ENCODE data around the gene TYK2.

The TYK2 gene

DNA sequence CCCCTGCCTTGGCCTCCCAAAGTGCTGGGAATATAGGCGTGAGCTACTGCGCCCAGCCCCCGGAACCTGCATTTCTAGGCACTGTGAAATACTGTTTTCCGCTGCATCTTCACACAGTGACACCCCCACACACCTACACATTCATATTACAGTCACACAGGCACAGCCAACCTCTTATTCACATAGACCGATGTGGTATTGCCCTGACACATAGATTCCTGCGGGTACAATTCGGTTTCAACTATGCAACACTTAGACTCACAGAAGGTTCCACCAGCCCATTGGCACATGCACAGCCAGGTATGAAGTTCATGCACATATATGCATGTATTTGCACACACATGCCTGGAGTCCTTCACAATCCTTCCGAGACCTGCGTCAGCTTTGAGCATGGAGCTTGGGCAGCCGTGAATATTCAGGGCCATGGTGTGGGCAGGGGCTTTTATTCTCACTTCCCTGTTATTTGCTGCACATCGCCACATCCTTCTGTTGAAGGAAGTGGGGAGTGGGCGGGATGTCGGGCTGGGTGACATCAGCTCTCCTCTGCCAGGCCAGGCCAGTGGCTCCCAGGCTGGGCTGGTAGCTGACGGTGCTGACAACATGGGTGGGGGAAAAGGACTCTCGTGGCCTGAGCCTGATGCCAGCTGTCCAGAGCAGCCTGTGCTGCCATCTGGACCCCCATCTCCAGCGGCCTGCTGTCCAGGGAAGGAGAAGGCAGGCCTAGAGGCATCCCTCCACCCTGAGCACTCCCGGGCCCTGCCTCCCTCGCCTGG, 28.3 kb upstream of the TYK2 start:
- Histone ChIP-seq H3K27ac (no peak overlapping the region), H3K4me3 (IDR thresholded peaks at IDR 0.05; ENCODE audit: insufficient read depth, low read depth, low read length) (no peak overlapping the region), H3K27me3 (ENCODE audit: insufficient read depth, low read depth) (no peaks in the 10 kb centered on the region), H3K36me3 (ENCODE audit: insufficient read depth) (no peaks in the 10 kb centered on the region), H3K4me2 (no peak overlapping the region), H3K4me1 (ENCODE audit: low read depth, poor library complexity, severe bottlenecking) (peaks cover 58% of the 10 kb centered on the region), H4K20me1 (ENCODE audit: insufficient read depth) (no peaks in the 10 kb centered on the region), H3K79me2 (ENCODE audit: insufficient read depth, low read depth) (peaks cover 11% of the 10 kb centered on the region; the same call in 1 of the 2 replicates), H3K9ac (no peak overlapping the region), H2AFZ (ENCODE audit: low read depth) (no peak overlapping the region)
- no peak for TF ChIP-seq CTCF (conservative IDR thresholded peaks at IDR 0.05; ENCODE audit: low read depth, low read length)

DNA sequence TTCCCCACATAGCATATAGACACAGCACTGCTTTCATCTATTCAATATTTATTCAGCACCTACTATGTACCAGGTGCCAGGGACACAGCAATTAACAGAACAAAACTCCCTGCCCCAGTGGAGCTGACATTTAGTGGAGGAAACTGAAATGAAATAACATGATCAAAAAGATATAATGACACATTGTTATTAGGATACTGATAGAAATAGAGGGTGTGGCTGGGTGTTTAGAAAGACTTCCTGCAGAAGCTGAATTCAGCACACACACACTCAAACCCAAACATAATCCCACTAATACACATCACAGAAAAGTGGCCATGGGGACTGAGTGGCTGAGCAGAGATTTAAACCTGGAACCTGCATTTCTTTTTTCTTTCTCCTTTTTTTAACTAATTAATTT, 26.7 kb upstream of the TYK2 start:
- Histone ChIP-seq H3K9ac (no peak overlapping the region), H3K4me3 (IDR thresholded peaks at IDR 0.05; ENCODE audit: insufficient read depth, low read depth, low read length) (no peak overlapping the region), H3K27me3 (ENCODE audit: insufficient read depth, low read depth) (no peaks in the 10 kb centered on the region), H3K4me2 (no peak overlapping the region), H3K27ac (no peak overlapping the region), H4K20me1 (ENCODE audit: insufficient read depth) (no peaks in the 10 kb centered on the region), H3K36me3 (ENCODE audit: insufficient read depth) (no peaks in the 10 kb centered on the region), H3K79me2 (ENCODE audit: insufficient read depth, low read depth) (peaks cover 23% of the 10 kb centered on the region), H3K4me1 (ENCODE audit: low read depth, poor library complexity, severe bottlenecking) (peaks cover 47% of the 10 kb centered on the region), H2AFZ (ENCODE audit: low read depth) (no peak overlapping the region)
- TF ChIP-seq CTCF (conservative IDR thresholded peaks at IDR 0.05; ENCODE audit: low read depth, low read length), result no peak

GRCh38 chr19:10406191-10406590, 25.8 kb upstream of the TYK2 start:
- H3K4me1 ChIP-seq (ENCODE audit: low read depth, poor library complexity, severe bottlenecking), result peaks cover 48% of the 10 kb centered on the region
- no peaks in the 10 kb centered on the region for H3K27me3 ChIP-seq (ENCODE audit: insufficient read depth, low read depth)
- no peak overlapping the region for H3K9ac ChIP-seq
- no peak overlapping the region for H3K27ac ChIP-seq
- no peak for TF ChIP-seq CTCF (conservative IDR thresholded peaks at IDR 0.05; ENCODE audit: low read depth, low read length)
- H4K20me1 ChIP-seq (ENCODE audit: insufficient read depth), result no peaks in the 10 kb centered on the region
- H3K36me3 ChIP-seq (ENCODE audit: insufficient read depth), result no peaks in the 10 kb centered on the region
- H3K4me2 ChIP-seq, result no peak overlapping the region
- no peak overlapping the region for H2AFZ ChIP-seq (ENCODE audit: low read depth)
- H3K4me3 ChIP-seq (IDR thresholded peaks at IDR 0.05; ENCODE audit: insufficient read depth, low read depth, low read length), result no peak overlapping the region
- H3K79me2 ChIP-seq (ENCODE audit: insufficient read depth, low read depth), result peaks cover 26% of the 10 kb centered on the region

DNA sequence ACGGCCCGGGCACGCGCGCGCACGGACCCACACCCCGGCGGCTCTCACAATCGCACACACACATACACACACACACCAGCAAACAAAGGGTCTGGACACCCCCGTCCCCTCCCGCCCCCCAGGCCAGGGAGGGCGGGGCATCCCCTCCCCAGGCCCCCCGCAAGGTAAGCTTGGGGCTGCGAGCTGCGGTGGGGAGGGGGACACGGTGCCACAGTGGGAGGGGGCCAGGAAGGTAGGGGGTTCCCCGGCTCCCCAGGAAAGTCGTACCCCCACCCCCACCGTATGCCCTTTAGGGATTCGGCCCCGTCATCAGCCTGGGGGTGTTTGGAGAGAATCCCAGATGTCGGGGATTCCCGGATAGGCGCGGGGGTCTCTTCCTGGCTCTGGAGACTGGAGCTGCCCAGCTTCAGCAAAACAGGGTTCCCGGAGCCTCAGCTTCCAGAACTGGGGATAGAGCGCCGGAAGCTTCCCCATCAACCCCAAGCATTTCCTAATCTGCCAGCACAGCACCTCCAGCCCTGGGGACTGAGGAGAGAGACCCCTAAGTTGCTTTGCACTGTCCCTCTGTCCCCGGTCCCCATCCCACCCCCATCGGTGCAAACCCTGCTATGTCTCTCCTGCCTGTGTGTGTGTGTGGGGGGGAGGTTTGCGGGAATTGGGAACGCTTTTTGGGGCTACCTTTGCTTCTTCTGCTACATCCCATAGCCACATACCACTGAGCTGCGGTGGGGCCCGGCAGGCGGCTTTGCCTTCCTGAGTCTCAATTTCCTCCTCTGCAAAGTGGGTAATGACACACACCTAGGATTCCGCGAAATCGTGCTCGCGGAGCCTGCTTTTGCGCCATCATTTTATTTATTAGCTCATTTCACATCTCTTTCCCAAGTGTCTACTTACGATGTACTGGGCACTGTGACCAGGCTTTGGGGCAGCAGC, 24.8 kb upstream of the TYK2 start:
- peak overlapping the region; percentile 69; the same call in 1 of the 2 replicates for H3K9ac ChIP-seq
- H3K27ac ChIP-seq, result no peak overlapping the region
- H3K4me3 ChIP-seq (IDR thresholded peaks at IDR 0.05; ENCODE audit: insufficient read depth, low read depth, low read length), result no peak overlapping the region
- H3K4me1 ChIP-seq (ENCODE audit: low read depth, poor library complexity, severe bottlenecking), result peaks cover 48% of the 10 kb centered on the region
- peak overlapping the region; percentile 95 for H3K4me2 ChIP-seq
- H3K27me3 ChIP-seq (ENCODE audit: insufficient read depth, low read depth), result no peaks in the 10 kb centered on the region
- H3K36me3 ChIP-seq (ENCODE audit: insufficient read depth), result no peaks in the 10 kb centered on the region
- H3K79me2 ChIP-seq (ENCODE audit: insufficient read depth, low read depth), result peaks cover 31% of the 10 kb centered on the region
- H2AFZ ChIP-seq (ENCODE audit: low read depth), result peak overlapping the region; percentile 82
- TF ChIP-seq CTCF (conservative IDR thresholded peaks at IDR 0.05; ENCODE audit: low read depth, low read length), result no peak
- no peaks in the 10 kb centered on the region for H4K20me1 ChIP-seq (ENCODE audit: insufficient read depth)

Data from KMS-11 (cell line).